ENCODE results near the gene TBP. TPM values are rescaled to one million over a fixed set of nuclear protein-coding genes. Genes with fewer than 3 reads are reported as not detected.

TBP gene
- total RNA-seq, 1 donor from 2014 or later: 14.7 TPM

DNA sequence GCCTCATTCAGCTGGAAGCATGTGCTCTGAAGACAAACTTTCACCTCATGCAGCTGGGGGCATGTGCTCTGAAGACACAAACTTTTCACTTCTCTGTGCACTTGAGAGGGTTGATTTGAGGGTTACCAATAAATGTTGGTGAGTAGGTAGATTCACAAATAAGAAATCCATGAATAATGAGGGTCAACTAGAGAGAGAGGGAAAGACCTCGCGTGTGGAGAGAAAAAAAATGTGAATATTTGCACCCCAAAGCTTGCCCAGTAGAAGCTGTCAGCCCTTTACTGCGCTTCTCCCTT lies 44.5 kb upstream of the TBP start:
- Histone ChIP-seq H3K4me1 (no peaks in the 10 kb centered on the region), H3K27me3 (no peaks in the 10 kb centered on the region), H3K36me3 (no peaks in the 10 kb centered on the region), H3K4me3 (no peak overlapping the region), H3K9me3 (no peaks in the 10 kb centered on the region), H3K27ac (no peak overlapping the region)
- TF ChIP-seq POLR2AphosphoS5 (IDR thresholded peaks at IDR 0.05; ENCODE audit: insufficient read depth in 1 of 2, low read depth in 1 of 2): no peak
- TF ChIP-seq POLR2A (IDR thresholded peaks at IDR 0.05): no peak
- TF ChIP-seq, protein P1, sequence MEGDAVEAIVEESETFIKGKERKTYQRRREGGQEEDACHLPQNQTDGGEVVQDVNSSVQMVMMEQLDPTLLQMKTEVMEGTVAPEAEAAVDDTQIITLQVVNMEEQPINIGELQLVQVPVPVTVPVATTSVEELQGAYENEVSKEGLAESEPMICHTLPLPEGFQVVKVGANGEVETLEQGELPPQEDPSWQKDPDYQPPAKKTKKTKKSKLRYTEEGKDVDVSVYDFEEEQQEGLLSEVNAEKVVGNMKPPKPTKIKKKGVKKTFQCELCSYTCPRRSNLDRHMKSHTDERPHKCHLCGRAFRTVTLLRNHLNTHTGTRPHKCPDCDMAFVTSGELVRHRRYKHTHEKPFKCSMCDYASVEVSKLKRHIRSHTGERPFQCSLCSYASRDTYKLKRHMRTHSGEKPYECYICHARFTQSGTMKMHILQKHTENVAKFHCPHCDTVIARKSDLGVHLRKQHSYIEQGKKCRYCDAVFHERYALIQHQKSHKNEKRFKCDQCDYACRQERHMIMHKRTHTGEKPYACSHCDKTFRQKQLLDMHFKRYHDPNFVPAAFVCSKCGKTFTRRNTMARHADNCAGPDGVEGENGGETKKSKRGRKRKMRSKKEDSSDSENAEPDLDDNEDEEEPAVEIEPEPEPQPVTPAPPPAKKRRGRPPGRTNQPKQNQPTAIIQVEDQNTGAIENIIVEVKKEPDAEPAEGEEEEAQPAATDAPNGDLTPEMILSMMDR (IDR thresholded peaks at IDR 0.05): no peak
- no peak for DNase-seq (ENCODE audit: extremely low spot score in 2 of 2)
- intact Hi-C loops (cut with DNase I): loop anchor here (10.0 kb wide), 1 partner anchor 675 kb away; no protein-coding TSS in a partner anchor

DNA sequence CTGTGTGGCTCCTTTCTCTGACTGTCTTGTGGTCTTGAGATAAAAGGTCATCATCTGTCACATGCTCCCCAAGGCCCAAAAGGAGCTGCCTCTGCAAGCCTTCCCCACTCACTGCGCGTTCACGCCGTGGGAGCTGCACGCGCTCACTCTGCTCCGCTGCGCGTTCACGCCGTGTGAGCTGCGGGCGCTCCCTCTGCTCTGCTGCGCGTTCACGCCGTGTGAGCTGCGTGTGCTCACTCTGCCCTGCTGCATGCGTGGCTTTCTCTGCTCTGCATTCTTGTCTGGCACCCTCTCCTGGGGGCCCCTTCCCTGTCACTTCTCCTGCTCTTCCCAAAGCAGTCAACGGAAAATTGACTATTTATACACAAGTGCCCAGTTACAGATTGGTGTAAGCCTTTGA lies 43.5 kb upstream of the TBP start:
- Histone ChIP-seq H3K36me3 (no peaks in the 10 kb centered on the region), H3K9me3 (no peaks in the 10 kb centered on the region), H3K4me1 (no peaks in the 10 kb centered on the region), H3K27ac (no peak overlapping the region), H3K27me3 (no peaks in the 10 kb centered on the region), H3K4me3 (no peak overlapping the region)
- TF ChIP-seq, protein P1 (IDR thresholded peaks at IDR 0.05): no peak
- TF ChIP-seq POLR2A (IDR thresholded peaks at IDR 0.05): no peak
- intact Hi-C loops (cut with DNase I): loop anchor here (10.0 kb wide), 1 partner anchor 676 kb away; no protein-coding TSS in a partner anchor
- no peak for DNase-seq (ENCODE audit: extremely low spot score in 2 of 2)

DNA sequence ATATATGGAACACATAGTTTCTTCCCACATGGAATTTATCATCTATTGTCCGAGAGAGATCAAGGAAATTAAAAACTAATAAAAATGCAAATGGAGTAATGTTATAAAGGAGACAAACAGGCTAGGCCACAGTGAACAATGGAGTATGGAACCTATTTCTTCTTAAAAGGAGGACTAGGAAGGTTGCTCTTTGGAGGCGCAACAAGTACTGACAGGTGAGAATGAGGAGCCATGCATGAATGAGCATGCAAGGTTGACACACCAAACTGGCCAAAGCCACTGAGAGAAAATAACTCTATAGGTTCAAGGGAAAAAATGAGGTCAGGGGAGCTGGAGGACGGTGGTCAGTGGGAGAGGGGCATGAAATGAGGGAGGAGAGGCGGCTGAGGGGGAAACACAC lies 41.9 kb upstream of the TBP start:
- Histone ChIP-seq H3K4me3 (no peak overlapping the region), H3K9me3 (no peaks in the 10 kb centered on the region), H3K36me3 (no peaks in the 10 kb centered on the region), H3K27ac (no peak overlapping the region), H3K27me3 (no peaks in the 10 kb centered on the region), H3K4me1 (no peaks in the 10 kb centered on the region)
- intact Hi-C loops (cut with DNase I): loop anchor here (10.0 kb wide), 1 partner anchor 677 kb away; no protein-coding TSS in a partner anchor
- TF ChIP-seq POLR2AphosphoS5 (IDR thresholded peaks at IDR 0.05; ENCODE audit: insufficient read depth in 1 of 2, low read depth in 1 of 2): no peak
- TF ChIP-seq POLR2A (IDR thresholded peaks at IDR 0.05): no peak
- TF ChIP-seq, protein P1 (IDR thresholded peaks at IDR 0.05): no peak
- DNase-seq (ENCODE audit: extremely low spot score in 2 of 2): no peak

DNA sequence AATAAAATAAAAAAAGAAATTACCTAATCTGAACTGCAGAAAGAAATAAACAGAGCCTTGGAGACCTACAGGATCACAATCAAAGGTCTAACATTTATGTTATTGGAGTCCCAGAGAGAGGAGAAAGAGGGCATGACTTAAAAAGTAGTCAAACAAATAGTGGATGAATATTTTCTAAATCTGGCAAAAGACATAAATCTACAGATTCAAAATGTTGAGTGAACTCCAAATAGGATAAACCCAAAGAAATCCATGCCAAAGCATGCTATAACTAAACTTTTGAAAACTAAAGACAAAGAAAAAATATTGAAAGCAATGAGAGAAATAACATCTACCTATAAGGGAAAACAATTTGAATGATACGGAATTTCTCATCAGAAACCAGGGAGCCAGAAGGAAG lies 39.3 kb upstream of the TBP start:
- no peak for DNase-seq (ENCODE audit: extremely low spot score in 2 of 2)
- TF ChIP-seq POLR2A (IDR thresholded peaks at IDR 0.05): no peak
- TF ChIP-seq POLR2AphosphoS5 (IDR thresholded peaks at IDR 0.05; ENCODE audit: insufficient read depth in 1 of 2, low read depth in 1 of 2): no peak
- TF ChIP-seq, protein P1 (IDR thresholded peaks at IDR 0.05): no peak
- Histone ChIP-seq H3K27ac (no peak overlapping the region), H3K27me3 (no peaks in the 10 kb centered on the region), H3K36me3 (no peaks in the 10 kb centered on the region), H3K4me1 (no peaks in the 10 kb centered on the region), H3K9me3 (no peaks in the 10 kb centered on the region), H3K4me3 (no peak overlapping the region)
- intact Hi-C loops (cut with DNase I): loop anchor here (10.0 kb wide), 1 partner anchor 680 kb away; no protein-coding TSS in a partner anchor

DNA sequence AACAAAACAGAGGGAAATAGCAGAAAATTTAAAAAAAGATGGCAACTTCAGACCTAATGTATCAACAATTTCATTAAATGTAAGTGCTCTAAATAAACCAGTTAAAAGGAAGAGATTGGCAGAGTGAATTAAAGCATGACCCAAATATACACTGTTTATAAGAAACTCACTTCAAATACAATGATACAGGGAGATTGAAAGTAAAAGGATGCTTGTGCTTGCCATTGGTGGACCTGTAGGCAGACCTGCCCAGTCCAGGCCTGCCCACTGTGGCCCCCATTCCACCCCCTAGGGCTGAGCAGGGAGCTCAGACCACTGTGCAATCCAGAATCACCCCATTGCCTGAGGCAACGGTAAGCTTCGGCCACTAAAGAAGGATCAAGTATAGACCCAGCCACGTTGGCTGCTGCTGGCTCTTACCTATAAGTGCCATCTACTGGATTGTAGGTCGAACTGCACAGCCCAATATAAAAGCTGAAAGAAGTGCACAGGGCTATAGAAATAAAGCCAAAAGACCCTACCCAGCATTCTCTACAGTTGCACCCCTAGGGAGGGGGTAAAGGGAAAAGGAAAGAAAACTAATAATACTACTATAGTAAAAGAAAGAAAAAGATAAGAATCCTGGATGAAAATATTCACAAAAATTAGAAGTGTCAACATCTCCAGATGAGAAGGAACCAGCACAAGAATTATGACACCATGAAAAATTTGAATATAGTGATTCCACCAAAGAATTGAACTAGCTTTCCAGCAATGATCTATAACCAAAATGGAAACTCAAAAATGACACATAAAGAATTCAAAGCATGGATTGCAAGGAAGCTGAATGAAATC lies 37.2 kb upstream of the TBP start:
- H3K27ac ChIP-seq: no peak overlapping the region
- intact Hi-C loops (cut with DNase I): loop anchor here (10.0 kb wide), 1 partner anchor 682 kb away; no protein-coding TSS in a partner anchor
- DNase-seq (ENCODE audit: extremely low spot score in 2 of 2): no peak
- no peaks in the 10 kb centered on the region for H3K4me1 ChIP-seq
- H3K9me3 ChIP-seq: no peaks in the 10 kb centered on the region
- H3K27me3 ChIP-seq: no peaks in the 10 kb centered on the region
- TF ChIP-seq, protein P1 (IDR thresholded peaks at IDR 0.05): peak in 2 of 3 experiments; percentile 27 to 54
- TF ChIP-seq POLR2A (IDR thresholded peaks at IDR 0.05) (no peak), POLR2AphosphoS5 (IDR thresholded peaks at IDR 0.05; ENCODE audit: insufficient read depth in 1 of 2, low read depth in 1 of 2) (no peak)
- no peak overlapping the region for H3K4me3 ChIP-seq
- H3K36me3 ChIP-seq: no peaks in the 10 kb centered on the region

Data from vagina (tissue), 2 donors.